ENCODE measurements around the gene PFKL.
"Not testable (repeated sequence)": the region's sequence is repeated elsewhere in the genome, so short reads cannot be mapped to it uniquely, and the experiment has no call there.

Gene PFKL

GRCh38 chr21:44295163-44295573, 4.7 kb upstream of the PFKL start:
- DNase-seq, result no peak

GRCh38 chr21:44295646-44296045, 4.2 kb upstream of the PFKL start:
- no peak for DNase-seq

- no peak for DNase-seq
Measured at GRCh38 chr21:44296103-44296519, 3.7 kb upstream of the PFKL start.

- no peak for DNase-seq
Measured at GRCh38 chr21:44296916-44297315, 2.9 kb upstream of the PFKL start.

GRCh38 chr21:44297525-44298290, 2.1 kb upstream of the PFKL start:
- DNase-seq, result peak; percentile 81 to 83

GRCh38 chr21:44298301-44298700, 1.6 kb upstream of the PFKL start:
- peak in 1 of 2 donors; percentile 33 for DNase-seq

GRCh38 chr21:44299085-44299457, 782 bp upstream of the PFKL start:
- peak in 1 of 2 donors; percentile 47 for DNase-seq

GRCh38 chr21:44300262-44300959, 558 bp downstream of the PFKL start:
- DNase-seq, result peak; percentile 51 to 61

- no peak for DNase-seq
Measured at GRCh38 chr21:44301141-44301540, 1.3 kb downstream of the PFKL start.

GRCh38 chr21:44301961-44302406, 2.1 kb downstream of the PFKL start:
- no peak for DNase-seq

- DNase-seq, result not testable (repeated sequence)
Measured at GRCh38 chr21:44302573-44303401, 2.9 kb downstream of the PFKL start.

- no peak for DNase-seq
Measured at GRCh38 chr21:44303490-44303981, 3.7 kb downstream of the PFKL start.

GRCh38 chr21:44304011-44304616, 4.3 kb downstream of the PFKL start:
- DNase-seq, result no peak

- DNase-seq, result peak; percentile 36 to 42
Measured at GRCh38 chr21:44304877-44305293, 5.0 kb downstream of the PFKL start.

GRCh38 chr21:44305691-44306090, 5.8 kb downstream of the PFKL start:
- no peak for DNase-seq

GRCh38 chr21:44306936-44307704, 7.3 kb downstream of the PFKL start:
- no peak for DNase-seq

- DNase-seq, result no peak
Measured at GRCh38 chr21:44310628-44311507, 11.0 kb downstream of the PFKL start.

GRCh38 chr21:44312089-44312488, 12.2 kb downstream of the PFKL start:
- DNase-seq, result no peak

GRCh38 chr21:44312716-44313115, 12.9 kb downstream of the PFKL start:
- DNase-seq, result no peak

- no peak for DNase-seq
Measured at GRCh38 chr21:44313451-44313850, 13.6 kb downstream of the PFKL start.

GRCh38 chr21:44314128-44314527, 14.3 kb downstream of the PFKL start:
- DNase-seq, result no peak

All from CD4-positive, alpha-beta T cell treated with Interleukin-4 for 1 hour (primary cell).